SK-N-SH treated with all-trans-retinoic acid at 6 μM for 48 hours (cell line): ENCODE measurements around the gene TRPM2.

Experiments used
- ATAC-seq: fragments of 200-7000 bp; cut with Tn5 transposase; 3 replicates; pipeline ENCODE4 v1.9.1; 2020; ENCODE audit warnings: mild to moderate bottlenecking, moderate library complexity
- ARNTL ChIP-seq: fragments of 450-650 bp; formaldehyde crosslinking; IDR thresholded peaks from 2 replicates; pipeline ENCODE4 v1.5.0; 2020; ENCODE audit warnings: low read depth, mild to moderate bottlenecking, moderate library complexity, borderline replicate concordance
- BACH2 ChIP-seq: fragments of 250-450 bp; sonication (Bioruptor Pico); IDR thresholded peaks from 2 replicates; pipeline ENCODE4 v1.9.0; 2021; ENCODE audit warnings: mild to moderate bottlenecking, borderline replicate concordance
- CSDC2 ChIP-seq: fragments of 250-450 bp; sonication (Bioruptor Pico); IDR thresholded peaks from 2 replicates; pipeline ENCODE4 v1.5.0; 2020; ENCODE audit warnings: mild to moderate bottlenecking, moderate library complexity
- ESRRG ChIP-seq: fragments of 250-450 bp; sonication (Bioruptor Pico); IDR thresholded peaks from 2 replicates; pipeline ENCODE4 v1.6.1; 2021; ENCODE audit warnings: mild to moderate bottlenecking
- GLIS3 ChIP-seq: fragments of 250-450 bp; sonication (Bioruptor Pico); IDR thresholded peaks from 2 replicates; pipeline ENCODE4 v1.5.0; 2020; ENCODE audit warnings: mild to moderate bottlenecking, moderate library complexity
- ISL1 ChIP-seq: fragments of 250-450 bp; sonication (Bioruptor Pico); IDR thresholded peaks from 2 replicates; pipeline ENCODE4 v2.1.2; 2022; ENCODE audit warnings: mild to moderate bottlenecking, moderate library complexity
- OSR1 ChIP-seq: fragments of 250-450 bp; sonication (Bioruptor Pico); IDR thresholded peaks from 2 replicates; pipeline ENCODE4 v1.8.0; 2022; ENCODE audit warnings: moderate library complexity, mild to moderate bottlenecking, inconsistent platforms
- PPARA ChIP-seq: fragments of 250-450 bp; sonication (Bioruptor Pico); IDR thresholded peaks from 2 replicates; pipeline ENCODE4 v1.5.0; 2020; ENCODE audit warnings: mild to moderate bottlenecking, borderline replicate concordance
- RARB ChIP-seq: fragments of 250-450 bp; sonication (Bioruptor Pico); IDR thresholded peaks from 2 replicates; pipeline ENCODE4 v1.8.0; 2021; ENCODE audit warnings: mild to moderate bottlenecking, moderate library complexity
- SNAI2 ChIP-seq: fragments of 250-450 bp; sonication (Bioruptor Pico); IDR thresholded peaks from 2 replicates; pipeline ENCODE4 v1.5.0; 2020; ENCODE audit warnings: mild to moderate bottlenecking, moderate library complexity
- TCF4 ChIP-seq: fragments of 250-450 bp; sonication (Bioruptor Pico); IDR thresholded peaks from 2 replicates; pipeline ENCODE4 v1.8.0; 2021; ENCODE audit warnings: mild to moderate bottlenecking, moderate library complexity, borderline replicate concordance
- ZC3H10 ChIP-seq: fragments of 250-450 bp; sonication (Bioruptor Pico); IDR thresholded peaks from 2 replicates; pipeline ENCODE4 v1.5.1; 2021; ENCODE audit warnings: mild to moderate bottlenecking, moderate library complexity
- ZFP3 ChIP-seq: fragments of 250-450 bp; sonication (Bioruptor Pico); IDR thresholded peaks from 2 replicates; pipeline ENCODE4 v1.5.0; 2020; ENCODE audit warnings: mild to moderate bottlenecking, moderate library complexity
- ZFP30 ChIP-seq: fragments of 450-650 bp; formaldehyde crosslinking; IDR thresholded peaks from 2 replicates; pipeline ENCODE4 v1.5.0; 2022; ENCODE audit warnings: mild to moderate bottlenecking, moderate library complexity
- ZNF565 ChIP-seq: fragments of 450-650 bp; formaldehyde crosslinking; conservative IDR thresholded peaks from 2 replicates; pipeline ENCODE4 v1.5.0; 2020; ENCODE audit warnings: low read depth, mild to moderate bottlenecking, moderate library complexity
- ZNF70 ChIP-seq: fragments of 450-650 bp; formaldehyde crosslinking; IDR thresholded peaks from 2 replicates; pipeline ENCODE4 v1.5.0; 2020; ENCODE audit warnings: mild to moderate bottlenecking, moderate library complexity
- TF ChIP-seq, protein P1 (sequence below): fragments of 250-450 bp; sonication (Bioruptor Pico); IDR thresholded peaks from 2 replicates; pipeline ENCODE4 v1.5.1; 2020; ENCODE audit warnings: low read depth, mild to moderate bottlenecking, moderate library complexity
- TF ChIP-seq, protein P2 (sequence below): fragments of 250-450 bp; sonication (Bioruptor Pico); IDR thresholded peaks from 2 replicates; pipeline ENCODE4 v1.5.0; 2020; ENCODE audit warnings: mild to moderate bottlenecking, moderate library complexity
- TF ChIP-seq, protein P3 (sequence below): fragments of 250-450 bp; sonication (Bioruptor Pico); IDR thresholded peaks from 2 replicates; pipeline ENCODE4 v1.5.1; 2021; ENCODE audit warnings: mild to moderate bottlenecking, moderate library complexity
- TF ChIP-seq, protein P4 (sequence below): fragments of 250-450 bp; sonication (Bioruptor Pico); IDR thresholded peaks from 2 replicates; pipeline ENCODE4 v1.8.0; 2021; ENCODE audit warnings: low read depth, mild to moderate bottlenecking, moderate library complexity, borderline replicate concordance

The TRPM2 gene

DNA sequence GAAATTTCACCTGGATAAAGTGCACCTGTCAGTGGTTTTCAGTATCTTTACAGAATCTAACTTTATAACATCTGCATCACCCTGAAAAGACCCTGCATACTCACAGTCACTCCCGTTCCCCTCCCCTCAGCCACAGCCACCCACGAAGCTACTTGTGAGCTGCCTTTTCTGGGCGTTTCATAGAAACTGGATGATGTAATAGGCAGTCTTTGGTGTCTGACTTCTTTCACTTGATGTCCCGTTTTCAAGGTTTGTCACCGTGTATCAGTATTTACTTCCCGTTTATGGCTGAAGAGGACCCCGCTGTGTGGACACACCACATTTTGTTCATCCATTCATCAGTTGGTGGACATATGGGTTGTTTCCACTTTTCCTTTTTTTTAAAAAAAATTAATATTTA, 54.1 kb downstream of the TRPM2 start:
- TF ChIP-seq ZC3H10 (CRISPR knock-in tag) (no peak), ESRRG (CRISPR knock-in tag) (no peak), ZNF565 (CRISPR knock-in tag) (no peak), SNAI2 (CRISPR knock-in tag) (no peak), CSDC2 (CRISPR knock-in tag) (no peak), ARNTL (no peak), RARB (CRISPR knock-in tag) (no peak), GLIS3 (no peak), ZNF70 (CRISPR knock-in tag) (no peak), TCF4 (no peak), ZFP30 (CRISPR knock-in tag) (no peak), ISL1 (CRISPR knock-in tag) (no peak), PPARA (CRISPR knock-in tag) (no peak), BACH2 (CRISPR knock-in tag) (no peak), ZFP3 (CRISPR knock-in tag) (no peak), OSR1 (CRISPR knock-in tag) (no peak)
- TF ChIP-seq, protein P1, sequence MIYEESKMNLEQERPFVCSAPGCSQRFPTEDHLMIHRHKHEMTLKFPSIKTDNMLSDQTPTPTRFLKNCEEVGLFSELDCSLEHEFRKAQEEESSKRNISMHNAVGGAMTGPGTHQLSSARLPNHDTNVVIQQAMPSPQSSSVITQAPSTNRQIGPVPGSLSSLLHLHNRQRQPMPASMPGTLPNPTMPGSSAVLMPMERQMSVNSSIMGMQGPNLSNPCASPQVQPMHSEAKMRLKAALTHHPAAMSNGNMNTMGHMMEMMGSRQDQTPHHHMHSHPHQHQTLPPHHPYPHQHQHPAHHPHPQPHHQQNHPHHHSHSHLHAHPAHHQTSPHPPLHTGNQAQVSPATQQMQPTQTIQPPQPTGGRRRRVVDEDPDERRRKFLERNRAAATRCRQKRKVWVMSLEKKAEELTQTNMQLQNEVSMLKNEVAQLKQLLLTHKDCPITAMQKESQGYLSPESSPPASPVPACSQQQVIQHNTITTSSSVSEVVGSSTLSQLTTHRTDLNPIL = no peak
- TF ChIP-seq, protein P2, sequence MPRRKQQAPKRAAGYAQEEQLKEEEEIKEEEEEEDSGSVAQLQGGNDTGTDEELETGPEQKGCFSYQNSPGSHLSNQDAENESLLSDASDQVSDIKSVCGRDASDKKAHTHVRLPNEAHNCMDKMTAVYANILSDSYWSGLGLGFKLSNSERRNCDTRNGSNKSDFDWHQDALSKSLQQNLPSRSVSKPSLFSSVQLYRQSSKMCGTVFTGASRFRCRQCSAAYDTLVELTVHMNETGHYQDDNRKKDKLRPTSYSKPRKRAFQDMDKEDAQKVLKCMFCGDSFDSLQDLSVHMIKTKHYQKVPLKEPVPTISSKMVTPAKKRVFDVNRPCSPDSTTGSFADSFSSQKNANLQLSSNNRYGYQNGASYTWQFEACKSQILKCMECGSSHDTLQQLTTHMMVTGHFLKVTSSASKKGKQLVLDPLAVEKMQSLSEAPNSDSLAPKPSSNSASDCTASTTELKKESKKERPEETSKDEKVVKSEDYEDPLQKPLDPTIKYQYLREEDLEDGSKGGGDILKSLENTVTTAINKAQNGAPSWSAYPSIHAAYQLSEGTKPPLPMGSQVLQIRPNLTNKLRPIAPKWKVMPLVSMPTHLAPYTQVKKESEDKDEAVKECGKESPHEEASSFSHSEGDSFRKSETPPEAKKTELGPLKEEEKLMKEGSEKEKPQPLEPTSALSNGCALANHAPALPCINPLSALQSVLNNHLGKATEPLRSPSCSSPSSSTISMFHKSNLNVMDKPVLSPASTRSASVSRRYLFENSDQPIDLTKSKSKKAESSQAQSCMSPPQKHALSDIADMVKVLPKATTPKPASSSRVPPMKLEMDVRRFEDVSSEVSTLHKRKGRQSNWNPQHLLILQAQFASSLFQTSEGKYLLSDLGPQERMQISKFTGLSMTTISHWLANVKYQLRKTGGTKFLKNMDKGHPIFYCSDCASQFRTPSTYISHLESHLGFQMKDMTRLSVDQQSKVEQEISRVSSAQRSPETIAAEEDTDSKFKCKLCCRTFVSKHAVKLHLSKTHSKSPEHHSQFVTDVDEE (CRISPR knock-in tag) = no peak
- TF ChIP-seq, protein P3, sequence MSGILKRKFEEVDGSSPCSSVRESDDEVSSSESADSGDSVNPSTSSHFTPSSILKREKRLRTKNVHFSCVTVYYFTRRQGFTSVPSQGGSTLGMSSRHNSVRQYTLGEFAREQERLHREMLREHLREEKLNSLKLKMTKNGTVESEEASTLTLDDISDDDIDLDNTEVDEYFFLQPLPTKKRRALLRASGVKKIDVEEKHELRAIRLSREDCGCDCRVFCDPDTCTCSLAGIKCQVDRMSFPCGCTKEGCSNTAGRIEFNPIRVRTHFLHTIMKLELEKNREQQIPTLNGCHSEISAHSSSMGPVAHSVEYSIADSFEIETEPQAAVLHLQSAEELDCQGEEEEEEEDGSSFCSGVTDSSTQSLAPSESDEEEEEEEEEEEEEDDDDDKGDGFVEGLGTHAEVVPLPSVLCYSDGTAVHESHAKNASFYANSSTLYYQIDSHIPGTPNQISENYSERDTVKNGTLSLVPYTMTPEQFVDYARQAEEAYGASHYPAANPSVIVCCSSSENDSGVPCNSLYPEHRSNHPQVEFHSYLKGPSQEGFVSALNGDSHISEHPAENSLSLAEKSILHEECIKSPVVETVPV (CRISPR knock-in tag) = no peak
- TF ChIP-seq, protein P4, sequence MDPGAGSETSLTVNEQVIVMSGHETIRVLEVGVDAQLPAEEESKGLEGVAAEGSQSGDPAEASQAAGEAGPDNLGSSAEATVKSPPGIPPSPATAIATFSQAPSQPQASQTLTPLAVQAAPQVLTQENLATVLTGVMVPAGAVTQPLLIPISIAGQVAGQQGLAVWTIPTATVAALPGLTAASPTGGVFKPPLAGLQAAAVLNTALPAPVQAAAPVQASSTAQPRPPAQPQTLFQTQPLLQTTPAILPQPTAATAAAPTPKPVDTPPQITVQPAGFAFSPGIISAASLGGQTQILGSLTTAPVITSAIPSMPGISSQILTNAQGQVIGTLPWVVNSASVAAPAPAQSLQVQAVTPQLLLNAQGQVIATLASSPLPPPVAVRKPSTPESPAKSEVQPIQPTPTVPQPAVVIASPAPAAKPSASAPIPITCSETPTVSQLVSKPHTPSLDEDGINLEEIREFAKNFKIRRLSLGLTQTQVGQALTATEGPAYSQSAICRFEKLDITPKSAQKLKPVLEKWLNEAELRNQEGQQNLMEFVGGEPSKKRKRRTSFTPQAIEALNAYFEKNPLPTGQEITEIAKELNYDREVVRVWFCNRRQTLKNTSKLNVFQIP (CRISPR knock-in tag) = no peak
- ATAC-seq = no peak

DNA sequence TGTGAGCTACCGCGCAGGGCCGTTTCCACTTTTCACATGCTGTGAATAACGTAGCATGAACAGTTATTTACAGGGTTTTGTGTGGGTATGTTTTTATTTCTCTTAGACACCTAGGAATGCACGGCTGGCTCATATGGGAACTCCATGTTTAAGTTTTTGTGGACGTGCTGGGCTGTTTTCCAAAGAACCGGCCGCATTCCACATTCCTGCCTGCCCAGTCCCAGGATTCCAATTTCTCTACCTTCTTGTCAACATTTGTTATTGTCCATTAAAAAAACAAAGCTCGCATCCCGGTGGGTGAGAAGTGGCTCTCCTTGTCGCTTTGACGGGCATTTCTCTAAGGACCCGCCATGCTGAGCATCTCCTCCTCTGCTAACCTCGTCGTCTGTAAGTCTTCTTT, 54.8 kb downstream of the TRPM2 start:
- ATAC-seq = no peak
- TF ChIP-seq ZNF70 (CRISPR knock-in tag) (no peak), ESRRG (CRISPR knock-in tag) (no peak)

DNA sequence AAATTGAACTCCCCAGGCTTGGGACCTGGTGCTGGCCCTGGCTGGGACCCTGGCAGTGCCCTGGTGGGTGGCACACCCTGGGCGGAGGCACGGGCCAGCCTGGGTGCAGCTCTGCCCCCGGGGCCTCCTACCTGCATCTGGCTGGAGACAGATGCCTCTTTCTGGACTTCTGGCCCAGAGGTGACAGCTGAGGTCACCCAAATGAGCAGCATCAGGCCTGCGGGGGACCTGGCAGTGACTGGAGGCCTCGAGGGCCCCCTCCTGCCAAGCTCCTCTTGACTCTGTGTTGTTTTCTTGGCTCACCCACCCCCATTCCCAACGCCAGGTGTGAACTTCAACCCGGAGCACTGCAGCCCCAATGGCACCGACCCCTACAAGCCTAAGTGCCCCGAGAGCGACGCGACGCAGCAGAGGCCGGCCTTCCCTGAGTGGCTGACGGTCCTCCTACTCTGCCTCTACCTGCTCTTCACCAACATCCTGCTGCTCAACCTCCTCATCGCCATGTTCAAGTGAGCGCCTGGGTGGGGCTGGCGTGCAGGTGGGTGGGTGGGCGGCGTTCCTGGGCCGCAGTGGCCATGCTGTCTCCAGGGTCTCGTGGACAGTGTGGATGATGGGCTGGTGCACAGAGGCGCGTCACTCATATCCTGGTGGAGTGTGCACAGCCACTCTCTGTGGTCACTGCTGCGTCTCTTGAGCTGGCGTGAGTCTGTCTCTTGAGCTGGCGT, 60.3 kb downstream of the TRPM2 start:
- TF ChIP-seq, protein P4 (CRISPR knock-in tag) = no peak
- TF ChIP-seq, protein P1 = no peak
- TF ChIP-seq CSDC2 (CRISPR knock-in tag) = no peak
- TF ChIP-seq ZFP3 (CRISPR knock-in tag) = no peak

More for the DNA sequence above, 60.3 kb downstream of the TRPM2 start:
- ATAC-seq = no peak
